ENCODE results near the gene CSRNP3.

- TF ChIP-seq EZH2 (IDR thresholded peaks at IDR 0.05; ENCODE audit: borderline replicate concordance, low read depth, low read length, poor library complexity, severe bottlenecking) (no peak), CTCF (conservative IDR thresholded peaks at IDR 0.05; ENCODE audit: low read depth, low read length) (no peak)
Measured at GRCh38 chr2:165617741-165618481, 148.4 kb downstream of the CSRNP3 start.
